Anterior cingulate cortex (tissue), 58 donors: ENCODE results near the gene ARHGAP45.
"Not testable (repeated sequence)": the region's sequence is repeated elsewhere in the genome, so short reads cannot be mapped to it uniquely, and the experiment has no call there.

Experiments
- DNase-seq, 58 donors: peaks; one replicate each; lab custom pipeline; 2025; lab: John Stamatoyannopoulos, UW

Gene ARHGAP45

DNA sequence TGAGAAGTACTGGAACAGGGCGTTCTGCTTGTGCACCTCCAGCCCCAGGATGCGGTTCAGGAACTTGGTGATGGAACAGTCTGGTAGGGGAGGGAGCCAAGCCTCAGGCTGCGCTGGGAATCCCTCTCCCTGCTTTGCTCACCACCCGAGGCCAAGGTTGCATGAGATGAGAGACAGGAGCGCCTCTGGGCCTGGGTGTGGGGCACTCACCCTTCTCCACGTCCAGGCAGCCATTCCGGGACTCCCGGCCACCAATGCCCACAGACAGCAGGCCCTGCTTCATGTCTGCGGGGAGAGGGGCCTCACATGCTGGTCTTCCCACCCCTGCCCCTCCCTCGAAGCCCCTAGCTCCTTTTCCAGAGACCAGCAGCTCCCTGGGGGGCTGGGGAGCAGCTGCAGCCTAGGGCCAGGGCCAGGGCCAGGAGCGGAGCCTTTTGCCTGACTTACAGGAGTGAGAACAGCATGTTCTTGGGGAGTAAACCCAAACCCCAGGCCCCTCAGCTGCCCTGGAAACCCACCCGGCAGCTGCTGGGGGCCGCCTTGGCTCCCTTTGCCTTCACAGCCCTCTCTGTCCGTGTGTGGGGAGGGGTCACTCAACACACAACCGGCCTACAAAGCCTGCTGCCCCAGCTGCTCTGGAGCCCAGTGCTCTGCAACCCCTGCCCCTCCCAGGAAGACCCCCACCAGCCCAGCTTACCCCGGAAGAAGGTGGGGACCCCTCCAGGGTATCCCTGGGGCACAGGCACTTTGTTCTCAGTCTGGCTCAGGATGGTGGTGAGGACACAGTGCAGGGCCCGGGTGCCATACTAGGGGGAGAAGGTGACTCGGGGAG is 44.1 kb downstream of the ARHGAP45 start:
- DNase-seq = no peak

DNA sequence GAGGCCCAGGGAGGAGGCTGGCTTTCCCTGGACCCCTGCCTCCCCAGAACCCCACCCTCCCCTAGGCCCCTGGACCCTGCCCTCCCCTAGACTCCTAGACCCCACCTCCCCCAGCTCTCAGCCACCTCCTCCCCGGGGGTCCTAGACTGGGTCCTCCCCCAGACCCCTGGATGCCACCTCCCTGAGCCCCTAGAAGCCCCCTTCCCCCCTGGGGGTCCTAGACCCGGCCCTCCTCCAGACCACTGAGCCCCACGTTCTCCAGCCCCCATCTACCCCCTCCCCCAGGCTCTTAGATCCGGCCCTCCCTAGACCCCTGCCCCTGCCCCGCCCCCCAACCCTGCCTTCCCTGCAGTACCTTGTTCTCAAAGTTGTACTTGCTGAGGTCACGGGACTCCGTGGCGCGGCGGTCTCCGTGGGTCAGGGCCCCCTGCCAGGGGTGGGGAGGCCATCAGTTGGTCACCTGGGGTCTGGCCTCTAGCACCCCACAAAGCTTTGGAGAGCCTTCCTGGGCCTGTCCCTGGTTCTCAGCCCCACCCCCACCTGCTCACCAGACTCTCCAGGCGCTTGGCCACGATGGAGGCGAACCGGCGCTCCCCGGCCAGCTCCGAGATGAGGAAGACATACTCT is 44.8 kb downstream of the ARHGAP45 start:
- DNase-seq = no peak

DNA sequence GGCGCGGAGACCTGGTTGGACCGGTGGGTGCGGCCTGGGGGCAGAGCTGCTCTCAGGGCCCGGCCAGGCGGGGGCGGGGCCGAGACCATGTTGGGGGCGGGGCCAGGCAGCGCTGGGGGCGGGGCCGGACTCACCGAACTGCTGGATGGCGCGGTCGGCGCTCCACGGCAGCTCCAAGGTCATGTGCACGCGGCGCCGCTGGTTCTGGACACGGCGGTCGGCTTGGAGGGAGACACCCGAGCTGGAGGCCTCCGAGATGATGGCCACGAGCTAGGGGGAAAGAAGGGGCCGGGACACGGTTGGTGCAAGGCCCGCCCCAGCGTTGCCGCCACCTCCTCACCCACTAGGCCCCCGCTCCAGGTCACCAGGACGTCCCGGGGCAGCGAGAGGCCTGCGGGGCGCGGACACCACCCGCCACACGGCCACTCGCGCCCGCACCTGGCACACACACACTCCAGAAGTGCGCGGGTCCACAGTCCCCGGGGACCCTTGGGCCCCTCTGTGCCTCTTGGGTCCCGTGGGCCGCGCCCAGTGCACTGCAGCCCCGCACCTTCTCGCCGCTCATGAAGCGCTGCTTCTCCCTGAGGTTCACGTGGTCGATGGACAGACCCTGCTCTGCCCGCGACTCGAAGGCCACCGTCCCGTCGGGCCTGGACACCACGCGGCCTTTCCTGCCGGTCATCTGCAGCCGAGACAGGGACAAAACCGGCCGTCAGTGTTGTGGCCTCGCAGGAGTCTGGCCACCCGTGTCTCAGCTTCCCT is 45.5 kb downstream of the ARHGAP45 start:
- no peak for DNase-seq

DNA sequence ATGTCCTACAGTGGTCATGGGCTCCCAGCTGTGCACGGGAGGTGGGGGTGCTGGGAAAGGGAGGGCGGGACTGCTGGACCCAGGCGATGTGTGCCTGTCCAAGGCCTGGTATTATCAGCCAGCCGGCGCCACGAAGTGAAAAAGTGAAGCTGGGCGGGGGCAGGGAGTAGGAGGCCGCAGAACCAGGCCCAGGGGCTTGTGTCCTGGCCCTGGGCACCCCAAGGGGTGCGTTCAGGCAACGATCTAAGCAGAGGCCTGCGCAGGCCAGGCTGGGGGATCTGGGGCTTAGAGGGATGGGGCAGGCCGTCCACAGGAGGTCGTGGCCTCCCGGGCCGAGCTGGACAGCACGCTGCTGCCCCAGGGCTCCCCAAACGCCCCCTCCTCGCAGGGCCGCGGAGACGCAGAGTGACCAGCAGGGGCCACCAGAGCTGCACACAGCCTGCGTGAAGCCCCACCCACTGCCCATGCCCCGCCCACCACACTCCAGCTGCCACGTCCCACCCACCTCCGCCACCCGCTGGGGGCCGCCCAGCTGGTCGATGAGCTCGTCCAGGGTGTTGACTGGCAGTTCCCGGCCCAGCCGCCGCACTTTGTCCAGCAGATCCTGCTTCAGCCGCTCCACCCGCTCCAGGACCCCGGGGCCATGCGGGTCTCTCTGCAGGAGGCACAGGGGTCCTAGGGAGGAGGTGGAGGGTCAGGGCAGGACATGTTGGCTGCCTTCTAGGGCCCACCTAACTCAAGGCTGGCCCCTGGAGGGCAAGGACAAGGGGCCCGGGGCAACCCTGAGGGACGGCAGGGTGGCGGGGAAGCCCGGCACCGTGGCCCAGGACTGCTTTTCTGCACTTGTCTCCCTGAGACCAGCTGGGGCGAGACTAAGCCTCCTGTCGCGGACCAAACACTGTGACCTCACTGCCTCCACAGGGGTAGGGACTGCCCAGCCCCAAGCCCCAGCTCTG is 46.3 kb downstream of the ARHGAP45 start:
- DNase-seq = peak in 57 of 58 donors; percentile 24 to 97 (median 88)

DNA sequence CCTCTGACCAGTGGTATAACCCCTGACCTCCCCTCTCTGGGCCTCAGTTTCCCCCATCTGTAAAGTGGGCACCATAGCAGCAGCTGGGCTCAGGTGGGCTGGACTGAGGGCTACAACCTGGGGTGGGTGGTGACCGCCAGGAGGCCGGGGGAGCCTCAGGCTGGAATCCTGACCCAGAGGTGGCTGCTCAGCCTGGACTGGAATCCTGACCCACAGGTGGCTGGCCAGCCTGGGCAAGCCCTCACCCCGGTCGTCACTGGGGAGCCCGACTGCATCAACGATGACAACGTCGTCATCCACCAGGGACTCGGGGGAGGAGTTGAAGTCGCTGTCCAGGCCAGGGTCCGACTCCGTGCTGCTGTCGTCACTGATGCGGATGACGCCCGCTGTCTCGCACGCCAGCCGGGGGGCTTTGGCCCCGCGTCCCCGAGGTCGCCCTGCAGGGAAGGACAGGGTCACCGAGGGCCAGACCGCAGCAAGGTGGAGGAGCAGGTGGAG is 47.1 kb downstream of the ARHGAP45 start:
- no peak for DNase-seq

DNA sequence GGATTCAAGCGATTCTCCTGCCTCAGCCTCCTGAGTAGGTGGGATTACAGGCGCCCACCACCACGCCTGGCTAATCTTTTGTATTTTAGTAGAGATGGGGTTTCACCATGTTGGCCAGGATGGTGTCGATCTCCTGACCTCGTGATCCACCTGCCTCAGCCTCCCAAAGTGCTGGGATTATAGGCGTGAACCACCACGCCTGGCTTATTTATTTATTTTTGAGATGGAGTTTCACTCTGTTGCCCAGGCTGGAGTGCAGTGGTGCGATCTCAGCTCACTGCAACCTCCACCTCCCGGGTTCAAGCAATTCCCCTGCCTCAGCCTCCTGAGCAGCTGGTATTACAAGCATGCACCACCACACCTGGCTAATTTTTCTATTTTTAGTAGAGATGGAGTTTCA is 47.8 kb downstream of the ARHGAP45 start:
- DNase-seq = not testable (repeated sequence)

DNA sequence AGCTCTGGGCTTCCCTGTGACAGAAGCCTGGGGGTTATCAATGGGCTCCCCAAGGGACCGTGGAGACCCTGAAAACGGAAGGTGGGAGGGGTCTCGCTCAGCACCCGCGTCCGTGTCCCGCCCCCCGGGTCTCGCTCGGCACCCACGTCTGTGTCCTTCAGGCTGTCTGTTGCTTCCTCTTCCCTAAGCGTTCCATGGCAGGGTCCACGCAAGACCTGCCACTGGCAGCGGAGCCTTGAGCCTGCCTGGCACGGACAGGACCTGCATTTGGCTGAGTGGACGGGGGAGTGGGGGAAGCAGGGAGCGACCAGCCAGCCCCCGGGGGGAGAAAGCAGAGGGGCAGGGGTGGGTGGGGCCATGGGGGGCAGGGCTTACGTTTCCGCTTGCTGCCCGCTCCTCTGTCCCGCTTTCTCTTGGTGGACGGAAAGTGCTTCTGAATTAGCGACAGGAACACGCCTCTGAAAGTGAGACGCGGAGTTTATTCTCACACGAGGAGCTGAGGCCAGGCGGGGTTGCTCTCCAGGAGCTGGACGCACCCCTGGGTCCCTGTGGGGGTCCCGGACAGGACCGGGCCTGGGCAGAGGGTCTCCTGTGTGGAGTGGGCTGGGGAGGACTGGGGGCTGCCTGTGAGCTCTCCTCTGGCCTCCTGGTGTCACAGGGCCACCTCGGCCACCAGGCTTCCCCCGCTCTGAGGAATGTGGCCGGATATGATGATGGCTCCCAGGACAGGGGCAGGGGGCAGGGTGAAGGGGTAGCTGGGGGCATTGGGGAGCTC is 48.9 kb downstream of the ARHGAP45 start:
- no peak for DNase-seq

DNA sequence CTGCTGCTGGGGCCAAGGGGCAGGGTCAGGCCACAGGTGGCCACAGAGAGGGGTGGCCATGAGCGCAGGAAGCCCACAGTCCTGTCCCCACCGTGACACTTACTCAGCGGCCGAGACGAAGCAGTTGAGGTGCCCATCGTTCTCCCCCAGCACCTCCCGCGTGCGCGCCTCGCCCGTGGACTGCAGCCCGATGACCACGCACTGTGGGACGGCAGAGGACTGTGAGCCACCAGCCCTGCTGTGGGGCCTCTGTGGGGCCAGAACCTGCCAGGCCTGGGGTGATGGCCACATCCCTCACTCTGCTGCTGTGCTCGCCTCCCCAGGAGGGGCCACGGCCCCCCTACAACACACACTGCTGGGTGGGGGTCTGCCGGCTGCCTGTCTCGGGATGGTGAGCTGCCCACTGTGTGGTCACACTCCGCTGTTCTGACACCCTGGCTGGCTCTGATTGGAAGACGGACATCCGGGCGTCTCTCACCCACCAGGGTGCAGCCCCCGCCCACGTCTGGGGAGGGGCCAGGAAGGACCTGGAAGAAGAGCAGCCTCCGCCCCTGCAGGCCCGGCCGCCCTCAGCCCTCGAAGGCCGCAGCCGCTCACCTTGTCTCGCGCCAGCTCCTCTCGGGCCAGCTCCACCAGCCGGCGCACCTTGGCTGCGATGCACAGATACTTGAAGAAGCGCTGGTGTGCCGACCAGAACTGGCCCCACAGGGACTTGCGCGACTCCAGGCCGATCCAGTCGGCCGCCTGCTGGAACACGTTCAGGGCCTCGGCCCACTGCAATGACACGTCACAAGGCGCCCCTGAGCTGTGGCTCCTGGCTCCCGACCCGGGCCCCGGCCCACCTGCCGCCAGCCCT is 50.0 kb downstream of the ARHGAP45 start:
- DNase-seq = no peak

DNA sequence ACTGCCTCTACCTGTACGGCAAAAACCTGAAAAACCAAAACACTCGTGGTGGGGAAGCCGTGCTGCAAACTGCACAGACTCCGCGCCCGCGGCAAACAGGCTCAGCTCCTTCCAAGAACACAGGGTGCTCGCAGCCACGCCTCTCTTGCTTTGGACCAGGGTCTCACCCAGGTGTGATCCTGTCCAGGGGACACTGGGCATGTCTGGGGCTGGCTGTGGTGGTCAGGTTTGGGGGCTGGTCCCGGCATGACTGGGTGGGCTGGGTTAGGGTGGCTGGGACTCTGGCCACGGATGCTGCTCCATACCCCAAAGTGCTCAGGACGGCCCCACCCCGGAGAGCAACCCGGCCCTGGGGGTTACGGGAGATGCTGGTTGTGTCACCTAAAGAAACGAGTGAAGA is 50.7 kb downstream of the ARHGAP45 start:
- DNase-seq = no peak

DNA sequence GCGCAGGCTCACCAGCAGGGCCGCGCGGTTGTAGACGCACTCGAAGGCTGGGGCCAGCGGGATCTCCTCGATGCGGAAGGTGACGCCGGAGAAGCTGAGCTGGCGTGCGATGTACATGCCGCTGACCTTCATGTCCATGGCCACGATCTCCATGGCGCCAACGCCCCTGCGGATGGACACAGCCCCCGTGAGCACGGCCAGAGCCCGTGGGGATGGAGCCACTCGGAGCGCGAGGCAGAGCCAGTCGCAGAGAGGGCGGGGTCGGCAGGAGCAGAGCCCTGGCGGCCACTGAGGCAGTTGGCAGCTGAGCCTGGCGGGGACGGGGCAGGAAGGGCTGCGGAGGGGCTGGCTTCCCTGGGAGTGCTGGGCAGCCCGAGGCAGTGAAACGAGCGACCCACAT is 52.0 kb downstream of the ARHGAP45 start:
- no peak for DNase-seq

DNA sequence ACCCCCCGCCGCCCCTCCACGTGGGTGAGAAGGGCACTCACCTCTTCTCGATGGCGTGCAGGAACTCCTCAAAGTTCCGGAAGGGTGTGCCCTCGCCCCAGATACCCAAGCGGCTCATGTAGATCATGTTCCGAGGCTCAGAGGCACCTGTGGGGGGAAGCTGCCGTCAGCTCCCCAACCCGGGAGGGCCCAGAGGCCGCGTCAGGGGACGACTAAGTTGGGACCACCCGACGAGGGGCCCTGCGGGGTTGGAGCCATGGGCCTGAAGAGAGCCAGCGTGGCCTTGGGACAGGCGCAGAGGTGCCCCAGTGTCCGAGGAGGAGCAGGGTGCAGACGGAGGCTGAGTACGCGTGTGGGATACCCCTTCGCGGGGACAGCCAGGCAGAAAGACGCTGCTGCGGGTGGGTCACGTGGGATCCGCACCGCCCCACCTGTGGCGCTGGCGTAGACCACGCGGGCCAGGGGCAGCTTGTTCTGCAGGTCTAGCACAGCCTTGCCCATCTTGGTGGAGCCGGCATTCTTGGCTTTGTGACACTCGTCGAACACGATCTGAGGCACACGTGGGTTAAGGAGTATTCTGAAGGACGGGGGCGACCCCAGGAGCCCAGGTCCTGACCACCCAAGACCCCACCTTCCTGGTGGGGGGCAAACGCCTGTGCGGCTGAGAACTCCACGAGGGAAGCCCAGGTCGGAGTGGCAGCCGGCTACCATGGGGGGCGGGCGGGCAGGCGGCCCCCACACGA is 52.7 kb downstream of the ARHGAP45 start:
- no peak for DNase-seq

DNA sequence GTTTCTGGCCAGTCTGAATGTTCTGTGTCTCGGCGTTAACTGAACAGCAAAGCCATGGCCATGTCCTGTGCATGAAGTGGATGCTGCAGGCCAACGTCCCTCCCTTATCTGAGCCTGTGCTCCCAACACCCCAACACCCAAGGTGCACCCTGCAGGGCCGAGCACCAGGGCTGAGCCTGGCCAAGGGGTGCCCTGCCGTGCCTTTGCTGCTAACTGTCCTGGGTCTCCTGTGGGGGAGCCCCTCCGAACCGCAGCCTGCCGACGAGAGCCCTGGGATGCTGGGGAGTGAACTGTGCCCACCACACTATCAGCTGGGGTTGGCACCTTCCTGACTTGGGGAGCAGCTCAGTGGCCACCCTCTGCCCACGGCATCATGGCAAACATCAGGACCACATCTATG is 54.4 kb downstream of the ARHGAP45 start:
- no peak for DNase-seq

DNA sequence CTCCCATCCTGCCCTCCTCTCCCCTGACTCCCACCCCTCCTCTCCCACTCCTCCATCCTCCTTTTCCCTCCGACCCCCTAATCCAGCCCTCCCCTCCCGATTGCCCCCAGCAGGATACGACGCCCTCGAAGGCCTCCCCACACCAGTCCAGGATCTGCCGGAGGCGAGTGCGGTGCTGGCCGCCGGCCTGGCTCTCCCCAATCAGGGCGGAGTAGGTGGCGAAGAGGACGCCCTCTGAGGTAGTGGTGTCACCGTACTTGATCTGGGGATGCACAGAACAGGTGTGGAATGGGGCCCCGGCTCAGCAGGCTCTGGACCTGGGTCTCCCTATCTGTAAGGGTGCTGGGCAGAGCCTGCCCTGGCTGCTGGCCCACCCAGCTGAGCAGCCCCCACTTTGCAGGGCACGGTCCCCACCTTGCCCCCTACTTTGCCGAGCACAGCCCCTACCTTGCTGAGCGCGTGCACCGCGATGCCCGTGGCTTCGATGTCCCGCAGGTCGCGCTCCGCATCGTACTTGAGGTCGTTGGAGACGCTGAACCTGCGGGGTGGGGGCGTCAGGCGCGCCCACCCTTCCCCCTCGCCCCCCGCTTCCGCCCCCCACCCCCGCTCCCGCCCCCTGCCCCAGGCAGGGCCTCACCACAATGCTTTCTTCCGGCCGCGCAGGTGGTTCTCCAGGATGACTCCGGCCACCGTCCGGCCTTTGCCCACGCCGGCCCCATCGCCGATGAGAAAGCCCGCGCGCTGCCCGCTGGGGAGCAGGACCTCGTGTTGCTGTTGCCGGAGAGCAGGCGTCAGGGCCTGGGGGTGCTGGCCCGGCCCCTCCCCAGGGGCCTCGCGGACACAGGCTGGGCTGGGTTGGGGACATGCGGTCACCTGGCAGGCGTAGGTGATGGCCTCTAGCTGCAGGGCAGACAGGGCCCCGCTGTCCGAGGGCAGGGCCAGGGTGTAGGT is 55.3 kb downstream of the ARHGAP45 start:
- DNase-seq = no peak

DNA sequence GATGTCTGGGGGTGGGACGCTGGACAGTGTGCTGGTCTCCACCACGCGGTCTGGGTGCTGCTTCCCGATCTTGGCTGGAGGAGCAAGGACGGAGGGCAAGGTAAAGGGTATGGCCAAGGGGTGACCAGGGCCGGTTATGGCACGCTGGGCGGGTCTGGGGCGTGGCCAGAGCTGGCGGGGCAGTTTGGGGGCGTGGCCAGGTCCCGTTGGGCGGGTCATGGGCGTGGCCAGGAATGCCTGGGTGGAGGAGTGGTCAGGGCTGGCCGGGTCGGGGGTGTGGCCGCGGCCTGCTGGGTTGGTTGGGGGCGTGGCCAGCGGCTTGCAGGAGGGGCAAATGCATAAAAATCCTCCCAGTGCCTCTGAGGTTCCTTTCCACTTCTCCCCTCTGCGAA is 56.0 kb downstream of the ARHGAP45 start:
- DNase-seq = no peak

DNA sequence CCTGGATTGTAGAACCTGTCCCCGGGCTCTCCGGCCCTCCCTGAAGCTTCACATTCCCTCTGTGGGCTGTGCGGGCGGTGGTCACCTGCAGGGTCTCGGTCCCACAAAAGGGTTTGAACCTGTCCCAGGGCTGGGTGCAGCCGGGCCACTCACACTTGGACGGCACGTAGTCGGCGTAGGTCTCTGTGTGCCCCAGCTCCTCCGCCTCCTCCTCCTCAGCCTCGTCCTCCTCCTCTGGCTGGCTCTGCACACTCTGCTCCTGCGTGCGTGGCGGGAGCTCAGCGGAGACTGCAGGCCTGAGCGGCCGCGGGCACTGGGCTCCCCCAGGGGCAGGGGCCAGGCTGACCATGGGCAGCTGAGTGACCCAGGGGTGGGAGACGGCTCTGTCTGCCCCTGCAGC is 56.4 kb downstream of the ARHGAP45 start:
- DNase-seq = no peak

DNA sequence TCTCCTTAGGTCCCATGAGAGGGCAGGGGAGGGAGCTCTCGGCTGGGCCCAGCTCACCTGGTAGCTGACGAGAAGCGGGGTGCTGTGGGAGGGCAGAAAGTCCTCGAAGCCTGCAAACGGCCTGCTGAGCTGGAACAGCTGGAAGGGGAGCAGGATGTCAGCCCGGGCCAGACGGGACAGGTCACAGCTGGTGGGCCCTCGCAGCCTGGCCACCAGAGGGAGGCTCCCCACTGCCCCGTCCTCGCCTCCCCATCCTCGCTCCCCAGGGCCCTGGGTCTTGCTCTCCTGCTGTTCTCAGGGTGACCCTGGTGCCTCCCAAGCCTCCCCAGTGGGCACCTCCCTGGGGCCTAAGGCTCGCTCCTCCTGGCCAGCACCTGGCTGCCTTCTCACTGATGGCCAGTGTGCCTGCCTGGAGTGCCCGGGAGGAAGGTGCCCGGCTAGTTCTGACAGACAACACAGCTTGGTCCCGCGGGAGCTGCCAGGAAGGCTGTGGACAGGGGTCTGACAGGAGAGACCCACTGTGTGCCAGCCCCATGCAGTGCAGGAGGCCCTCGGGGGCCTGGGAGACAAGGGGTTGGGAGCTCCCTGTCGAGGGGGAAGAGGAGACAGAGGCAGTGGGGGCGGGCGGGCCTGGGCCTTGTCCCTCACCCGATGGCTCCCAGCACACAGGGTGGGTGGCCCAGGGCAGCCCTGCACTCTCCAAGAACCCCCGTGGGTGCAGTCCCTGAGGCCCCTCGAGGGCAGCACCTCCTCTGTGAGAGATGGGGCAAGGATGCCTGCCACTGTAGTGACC is 57.1 kb downstream of the ARHGAP45 start:
- no peak for DNase-seq
